Vagina (tissue), 2 donors: Measurements from ENCODE around the gene MSL1.

ENCODE experiments used
- POLR2A ChIP-seq, 2 donors: fragments of 450-650 bp; IDR thresholded peaks; one replicate each; pipeline ENCODE4 v1.6.1; 2017; ENCODE audit warnings: antibody characterized with exemption in 2 of 2, mild to moderate bottlenecking in 2 of 2, moderate library complexity in 2 of 2
- POLR2AphosphoS5 ChIP-seq, 2 donors: sonication (generic); formaldehyde crosslinking; IDR thresholded peaks; one replicate each; pipeline ENCODE4 v1.9.0; 2017; ENCODE audit warnings: antibody characterized with exemption in 2 of 2, mild to moderate bottlenecking in 2 of 2, low read depth in 1 of 2; ENCODE audit not compliant: insufficient read depth in 1 of 2
- TF ChIP-seq, protein P1 (sequence below), 3 experiments: fragments of 450-650 bp in 2 of 3; fragments of 200-600 bp in 1 of 3; sonication (generic) in 1 of 3; IDR thresholded peaks; one replicate each; pipeline ENCODE4 v1.5.1; 2017 to 2019; ENCODE audit warnings: antibody characterized with exemption in 3 of 3, mild to moderate bottlenecking in 2 of 3, moderate library complexity in 2 of 3

DNA sequence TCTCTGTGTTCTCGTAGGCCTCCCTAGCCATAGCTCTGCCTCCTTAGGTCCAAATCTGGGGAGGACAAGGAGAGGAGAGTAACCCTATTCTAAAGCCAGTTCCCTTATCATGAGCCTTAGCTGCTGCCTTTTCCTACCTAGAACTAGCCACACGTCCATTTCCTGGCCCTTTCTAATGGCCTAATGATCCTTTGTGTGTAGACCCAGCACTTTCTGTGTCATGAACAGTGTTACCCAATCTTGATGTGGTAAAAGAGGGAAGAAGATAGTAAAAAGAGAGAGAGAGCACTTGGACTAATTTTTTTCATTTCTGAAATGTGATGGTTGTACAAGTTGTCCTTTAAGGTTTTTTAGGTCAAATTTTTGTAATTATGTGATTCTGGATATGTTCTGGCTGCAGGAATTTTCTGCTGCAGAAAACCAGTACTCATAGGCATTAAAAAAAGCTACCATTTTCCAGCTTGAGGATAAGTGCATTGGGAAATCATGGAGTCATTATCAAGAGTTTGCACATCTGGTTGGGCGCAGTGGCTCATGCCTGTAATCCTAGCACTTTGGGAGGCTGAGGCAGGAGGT, 36.8 kb downstream of the MSL1 start:
- TF ChIP-seq, protein P1, sequence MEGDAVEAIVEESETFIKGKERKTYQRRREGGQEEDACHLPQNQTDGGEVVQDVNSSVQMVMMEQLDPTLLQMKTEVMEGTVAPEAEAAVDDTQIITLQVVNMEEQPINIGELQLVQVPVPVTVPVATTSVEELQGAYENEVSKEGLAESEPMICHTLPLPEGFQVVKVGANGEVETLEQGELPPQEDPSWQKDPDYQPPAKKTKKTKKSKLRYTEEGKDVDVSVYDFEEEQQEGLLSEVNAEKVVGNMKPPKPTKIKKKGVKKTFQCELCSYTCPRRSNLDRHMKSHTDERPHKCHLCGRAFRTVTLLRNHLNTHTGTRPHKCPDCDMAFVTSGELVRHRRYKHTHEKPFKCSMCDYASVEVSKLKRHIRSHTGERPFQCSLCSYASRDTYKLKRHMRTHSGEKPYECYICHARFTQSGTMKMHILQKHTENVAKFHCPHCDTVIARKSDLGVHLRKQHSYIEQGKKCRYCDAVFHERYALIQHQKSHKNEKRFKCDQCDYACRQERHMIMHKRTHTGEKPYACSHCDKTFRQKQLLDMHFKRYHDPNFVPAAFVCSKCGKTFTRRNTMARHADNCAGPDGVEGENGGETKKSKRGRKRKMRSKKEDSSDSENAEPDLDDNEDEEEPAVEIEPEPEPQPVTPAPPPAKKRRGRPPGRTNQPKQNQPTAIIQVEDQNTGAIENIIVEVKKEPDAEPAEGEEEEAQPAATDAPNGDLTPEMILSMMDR (IDR thresholded peaks at IDR 0.05), result no peak
- TF ChIP-seq POLR2A (IDR thresholded peaks at IDR 0.05), result no peak
- TF ChIP-seq POLR2AphosphoS5 (IDR thresholded peaks at IDR 0.05; ENCODE audit: insufficient read depth in 1 of 2, low read depth in 1 of 2), result no peak
